HG02678 (cell line): ENCODE data around the gene MRPL14.
"Not testable (repeated sequence)": the region's sequence is repeated elsewhere in the genome, so short reads cannot be mapped to it uniquely, and the experiment has no call there.

Experiments used
- ATAC-seq: cut with Tn5 transposase; IDR thresholded peaks from one replicate; pipeline ENCODE4 v1.9.1; 2021; ENCODE audit warnings: mild to moderate bottlenecking, moderate library complexity; ENCODE audit not compliant: unreplicated experiment

MRPL14 gene

DNA sequence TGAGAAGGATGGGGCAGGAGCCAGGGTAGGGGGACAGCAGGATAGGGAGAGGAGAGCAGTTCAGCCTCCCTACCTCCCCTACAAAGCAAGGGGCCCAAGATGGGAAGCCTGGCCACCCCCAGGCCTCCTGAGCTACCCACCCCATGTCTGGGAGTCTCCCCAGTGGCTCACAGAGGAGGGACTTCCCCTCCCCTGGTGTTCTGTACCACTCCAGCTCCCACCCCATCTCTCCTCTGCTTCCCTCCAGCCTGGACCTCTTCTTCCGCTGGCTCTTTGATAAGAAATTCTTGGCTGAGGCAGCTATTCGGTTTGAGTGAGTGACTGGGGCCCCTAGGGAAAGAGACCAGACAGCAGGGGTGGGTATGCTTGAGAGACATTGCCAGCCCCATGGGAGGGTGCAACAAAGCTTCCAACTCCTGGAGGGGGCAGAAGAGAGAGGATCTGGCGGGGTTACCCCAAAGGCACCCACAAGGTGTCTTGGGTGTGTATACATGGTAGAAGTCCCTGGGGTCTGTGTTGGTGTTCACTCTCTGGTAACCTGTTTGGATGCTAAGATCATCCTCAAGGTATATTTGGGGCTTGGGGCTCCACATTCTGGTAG lies 23.2 kb upstream of the MRPL14 start:
- no peak for ATAC-seq

GRCh38 chr6:44149369-44150012 lies 22.2 kb upstream of the MRPL14 start:
- no peak for ATAC-seq

- no peak for ATAC-seq
These were observed 21.1 kb upstream of the MRPL14 start for GRCh38 chr6:44148306-44148705.

DNA sequence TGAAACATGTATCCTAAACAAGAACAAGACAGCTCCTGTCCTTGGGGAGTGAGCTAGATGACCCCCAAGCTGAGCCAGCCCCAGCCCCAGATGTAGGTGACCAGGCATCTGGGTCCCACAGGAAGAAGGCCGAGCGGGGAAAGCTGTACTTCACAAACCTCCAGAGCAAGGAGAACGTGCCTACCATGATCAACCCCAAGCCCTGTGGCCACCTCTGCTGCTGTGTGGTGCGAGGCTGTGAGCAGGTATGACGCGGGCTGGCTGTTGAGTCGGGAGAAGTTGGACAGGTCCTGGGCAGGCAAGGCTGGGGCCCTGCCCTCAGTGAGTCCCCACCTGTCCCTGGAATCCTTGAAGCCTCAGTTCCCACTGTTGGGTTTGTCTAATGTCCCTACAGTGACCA lies 20.0 kb upstream of the MRPL14 start:
- no peak for ATAC-seq

DNA sequence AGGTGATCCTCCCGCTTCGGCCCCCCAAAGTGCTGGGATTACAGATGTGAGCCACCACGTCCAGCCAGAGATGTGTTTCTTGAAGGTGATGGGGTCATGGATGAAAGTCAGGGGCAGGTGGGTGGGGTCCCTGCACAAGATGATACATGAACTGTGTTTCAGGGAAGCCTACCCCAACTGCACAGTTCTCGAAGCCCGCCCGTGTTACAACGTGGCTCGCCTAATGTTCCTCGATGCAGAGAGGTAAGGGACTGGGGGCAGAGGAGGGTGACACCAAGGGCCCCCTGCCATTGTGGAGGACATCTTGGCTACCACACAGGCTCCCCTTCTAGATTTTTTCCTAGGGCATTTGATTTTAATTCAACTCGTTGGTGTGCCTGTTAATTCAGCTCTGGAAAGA lies 19.4 kb upstream of the MRPL14 start:
- no peak for ATAC-seq

GRCh38 chr6:44145839-44146238 lies 18.6 kb upstream of the MRPL14 start:
- no peak for ATAC-seq

GRCh38 chr6:44144536-44144935 lies 17.3 kb upstream of the MRPL14 start:
- not testable (repeated sequence) for ATAC-seq

DNA sequence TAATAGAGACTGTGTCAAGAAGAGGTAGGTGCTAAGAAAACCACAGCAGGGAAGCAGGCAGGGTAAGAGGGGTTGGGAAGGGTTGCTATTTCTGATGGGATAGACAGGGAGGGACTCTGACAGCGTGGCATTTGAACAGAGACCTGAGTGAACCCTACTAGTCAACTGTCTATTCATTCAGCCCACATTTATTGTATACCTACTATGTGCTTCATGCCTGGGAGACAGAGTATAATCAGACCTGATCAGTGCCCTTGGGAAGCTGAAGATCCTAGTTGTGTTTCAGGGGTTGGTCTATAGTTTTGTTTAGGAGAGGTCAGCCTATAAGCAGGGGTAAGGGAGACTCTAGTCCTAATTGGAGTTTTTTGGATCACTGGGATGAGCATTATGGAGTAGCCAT lies 16.5 kb upstream of the MRPL14 start:
- ATAC-seq, result no peak

GRCh38 chr6:44142835-44143234 lies 15.6 kb upstream of the MRPL14 start:
- no peak for ATAC-seq

GRCh38 chr6:44139351-44139743 lies 12.1 kb upstream of the MRPL14 start:
- no peak for ATAC-seq

- ATAC-seq, result no peak
These were observed 11.6 kb upstream of the MRPL14 start for GRCh38 chr6:44138717-44139350.

DNA sequence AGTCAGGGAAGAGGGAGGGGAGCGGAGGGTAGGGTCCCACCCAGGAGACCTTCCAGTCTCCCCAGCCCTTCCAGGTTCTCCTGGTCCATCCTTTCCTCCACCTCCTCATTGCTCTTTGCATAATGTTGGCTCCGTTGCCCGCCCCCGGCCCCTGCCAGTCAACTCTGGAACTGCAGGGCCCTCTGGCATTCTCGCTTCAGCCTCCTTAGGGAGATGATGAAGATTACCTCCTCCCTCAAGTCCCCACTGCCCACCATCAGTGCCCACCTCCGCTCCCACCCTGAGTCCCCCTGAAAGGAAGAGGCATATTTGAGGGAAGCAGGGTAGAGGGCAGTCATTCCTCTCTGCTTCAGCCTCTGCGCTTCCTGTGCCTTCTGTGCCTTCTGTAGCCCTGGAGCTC lies 8.6 kb upstream of the MRPL14 start:
- ATAC-seq, result no peak

GRCh38 chr6:44135173-44135758 lies 8.0 kb upstream of the MRPL14 start:
- ATAC-seq, result no peak

GRCh38 chr6:44133981-44134711 lies 6.9 kb upstream of the MRPL14 start:
- no peak for ATAC-seq

GRCh38 chr6:44133003-44133931 lies 6.0 kb upstream of the MRPL14 start:
- no peak for ATAC-seq

GRCh38 chr6:44132476-44132875 lies 5.2 kb upstream of the MRPL14 start:
- ATAC-seq, result no peak

DNA sequence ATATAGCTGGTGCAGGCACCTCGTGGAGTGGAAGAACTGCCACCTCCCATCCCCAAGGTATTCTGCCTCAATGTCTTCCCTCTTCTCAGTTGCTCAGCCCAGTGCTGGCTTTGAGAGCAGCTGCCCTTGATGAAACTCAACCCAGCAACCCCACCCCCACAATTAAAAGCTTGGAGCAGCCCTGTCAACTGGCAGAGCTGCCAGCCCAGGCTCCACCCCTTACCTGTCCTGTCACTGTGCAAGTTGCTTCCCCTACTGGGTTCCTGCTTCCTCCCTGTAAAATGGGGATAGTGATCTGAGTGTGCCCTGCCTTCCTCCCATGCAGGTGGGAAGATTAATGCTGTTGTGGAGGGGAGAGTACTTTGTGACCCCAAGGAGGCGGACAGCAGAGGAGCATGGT lies 4.6 kb upstream of the MRPL14 start:
- ATAC-seq, result no peak

- ATAC-seq, result no peak
These were observed 2.6 kb upstream of the MRPL14 start for GRCh38 chr6:44129841-44130322.

GRCh38 chr6:44128020-44128917 lies 1.0 kb upstream of the MRPL14 start:
- no peak for ATAC-seq
